Peyer's patch (tissue), 4 donors: ENCODE results near the gene KRTAP5-4. TPM values are rescaled to one million over a fixed set of nuclear protein-coding genes. Genes with fewer than 3 reads are reported as not detected.
"Not testable (repeated sequence)": the region's sequence is repeated elsewhere in the genome, so short reads cannot be mapped to it uniquely, and the experiment has no call there.

Experiments used
- DNase-seq, 3 donors: peaks; one replicate each; pipeline ENCODE4 v3.0.0-alpha.2; 2017 to 2019
- H3K27ac ChIP-seq, 4 donors: fragments of 200-600 bp; sonication (generic); one replicate each; pipeline ENCODE4 v1.5.1; 2016 to 2019
- H3K27me3 ChIP-seq, 2 donors: fragments of 200-600 bp; sonication (generic); one replicate each; pipeline ENCODE4 v1.5.1; 2019
- H3K36me3 ChIP-seq, 3 donors: fragments of 200-600 bp; sonication (generic); one replicate each; pipeline ENCODE4 v1.5.1; 2016 to 2019
- H3K4me1 ChIP-seq, 4 donors: fragments of 200-600 bp; sonication (generic); one replicate each; pipeline ENCODE4 v1.5.1; 2016 to 2019
- H3K4me3 ChIP-seq, 4 donors: fragments of 200-600 bp; sonication (generic); 1 replicate in 3 of 4; 2 replicates in 1 of 4; pipeline ENCODE4 v1.5.1; 2016 to 2019; ENCODE audit warnings: mild to moderate bottlenecking in 1 of 4
- H3K9me3 ChIP-seq, 4 donors: fragments of 200-600 bp; sonication (generic); one replicate each; pipeline ENCODE4 v1.5.1; 2016 to 2019; ENCODE audit warnings: mild to moderate bottlenecking in 1 of 4
- CTCF ChIP-seq, 6 experiments: fragments of 450-650 bp in 4 of 6; fragments of 200-600 bp in 2 of 6; sonication (generic) in 1 of 6; IDR thresholded peaks; one replicate each; pipeline ENCODE4 v1.5.1; 2017 to 2019; ENCODE audit warnings: antibody characterized with exemption in 6 of 6, mild to moderate bottlenecking in 3 of 6, moderate library complexity in 1 of 6
- POLR2A ChIP-seq, 2 donors: fragments of 450-650 bp; IDR thresholded peaks; one replicate each; pipeline ENCODE4 v1.5.1; 2017; ENCODE audit warnings: antibody characterized with exemption in 2 of 2, mild to moderate bottlenecking in 2 of 2, moderate library complexity in 2 of 2
- total RNA-seq, 4 donors: library from RNA; depleted of rRNA; stranded (reverse); fragments of >200 nt; gene quantifications; one replicate each; pipeline ENCODE4 v1.1.0, GENCODE V29; 2016

KRTAP5-4 gene
- total RNA-seq, 4 donors from 2014 or later: not detected

DNA sequence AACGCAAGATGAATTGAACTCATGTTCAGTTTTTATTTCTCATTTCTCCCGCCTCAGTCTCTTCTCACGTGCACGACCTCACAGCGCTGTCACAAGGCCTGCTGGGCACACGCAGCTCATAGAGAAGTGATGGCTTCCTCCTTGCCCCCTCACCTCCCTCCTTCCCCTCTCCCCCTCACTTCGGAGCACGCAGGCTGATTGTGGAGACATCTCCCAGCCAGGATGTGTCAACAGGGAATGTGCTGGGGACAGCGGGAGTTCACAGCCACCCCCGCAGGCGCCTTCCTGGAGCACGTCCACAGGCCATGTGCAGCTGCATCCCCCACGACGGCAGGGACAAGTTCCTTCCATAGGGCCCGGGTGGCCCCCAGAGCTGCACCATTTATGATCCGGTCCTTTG lies 46.0 kb upstream of the KRTAP5-4 start:
- no peak overlapping the region for H3K4me3 ChIP-seq
- TF ChIP-seq POLR2A (IDR thresholded peaks at IDR 0.05) (no peak), CTCF (IDR thresholded peaks at IDR 0.05) (no peak)
- no peaks in the 10 kb centered on the region for H3K36me3 ChIP-seq
- H3K27ac ChIP-seq: no peak overlapping the region
- H3K9me3 ChIP-seq: no peaks in the 10 kb centered on the region
- no peaks in the 10 kb centered on the region for H3K4me1 ChIP-seq
- peak in 1 of 3 donors; percentile 40 for DNase-seq
- no peaks in the 10 kb centered on the region for H3K27me3 ChIP-seq

DNA sequence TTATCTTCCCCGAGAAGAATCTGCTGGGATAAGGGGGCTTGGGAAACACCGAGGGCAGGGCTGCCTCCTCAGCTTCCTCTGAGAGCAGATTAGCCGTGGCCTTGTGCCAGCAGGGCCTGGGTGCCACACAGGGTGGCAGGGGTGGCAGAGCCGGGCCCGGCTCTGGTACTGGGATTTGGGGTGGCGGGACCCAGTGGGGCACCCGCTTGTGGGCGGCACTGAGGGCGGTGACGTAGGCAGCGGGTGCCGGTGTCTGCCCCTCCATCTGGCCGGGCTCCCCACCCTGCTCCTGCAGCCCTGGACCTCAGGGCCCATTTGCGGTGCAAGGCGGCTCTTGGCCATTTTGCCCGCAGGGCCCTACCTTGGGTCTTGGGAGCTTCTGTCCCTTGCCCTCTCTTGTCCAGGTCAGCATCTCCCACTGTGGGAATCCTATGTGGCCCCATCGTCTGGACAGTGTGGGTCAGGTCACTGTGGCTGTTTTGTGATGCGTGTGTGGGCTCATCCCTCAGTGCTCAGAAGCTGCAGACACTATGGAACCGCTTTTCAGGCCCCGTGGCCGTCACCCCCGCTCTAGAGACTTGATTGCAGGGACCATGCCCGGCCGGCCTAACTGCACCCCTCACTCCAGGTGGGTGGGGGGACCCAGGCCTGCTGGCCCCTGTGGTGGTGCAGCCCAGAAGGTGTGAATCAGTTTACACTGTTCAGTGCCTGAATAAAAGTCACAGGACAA lies 45.3 kb upstream of the KRTAP5-4 start:
- Histone ChIP-seq H3K4me3 (no peak overlapping the region), H3K27ac (no peak overlapping the region), H3K36me3 (no peaks in the 10 kb centered on the region), H3K27me3 (no peaks in the 10 kb centered on the region), H3K4me1 (no peaks in the 10 kb centered on the region), H3K9me3 (no peaks in the 10 kb centered on the region)
- DNase-seq: peak in 2 of 3 donors; percentile 34 to 39
- TF ChIP-seq POLR2A (IDR thresholded peaks at IDR 0.05) (no peak), CTCF (IDR thresholded peaks at IDR 0.05) (no peak)

- Histone ChIP-seq H3K27ac (no peak overlapping the region), H3K9me3 (no peaks in the 10 kb centered on the region), H3K27me3 (no peaks in the 10 kb centered on the region), H3K4me1 (no peaks in the 10 kb centered on the region), H3K4me3 (no peak overlapping the region), H3K36me3 (no peaks in the 10 kb centered on the region)
- no peak for DNase-seq
- TF ChIP-seq CTCF (IDR thresholded peaks at IDR 0.05) (no peak), POLR2A (IDR thresholded peaks at IDR 0.05) (no peak)
These were observed 43.4 kb upstream of the KRTAP5-4 start for GRCh38 chr11:1665313-1665712.

GRCh38 chr11:1662699-1663283 lies 40.9 kb upstream of the KRTAP5-4 start:
- DNase-seq: not testable (repeated sequence)

DNA sequence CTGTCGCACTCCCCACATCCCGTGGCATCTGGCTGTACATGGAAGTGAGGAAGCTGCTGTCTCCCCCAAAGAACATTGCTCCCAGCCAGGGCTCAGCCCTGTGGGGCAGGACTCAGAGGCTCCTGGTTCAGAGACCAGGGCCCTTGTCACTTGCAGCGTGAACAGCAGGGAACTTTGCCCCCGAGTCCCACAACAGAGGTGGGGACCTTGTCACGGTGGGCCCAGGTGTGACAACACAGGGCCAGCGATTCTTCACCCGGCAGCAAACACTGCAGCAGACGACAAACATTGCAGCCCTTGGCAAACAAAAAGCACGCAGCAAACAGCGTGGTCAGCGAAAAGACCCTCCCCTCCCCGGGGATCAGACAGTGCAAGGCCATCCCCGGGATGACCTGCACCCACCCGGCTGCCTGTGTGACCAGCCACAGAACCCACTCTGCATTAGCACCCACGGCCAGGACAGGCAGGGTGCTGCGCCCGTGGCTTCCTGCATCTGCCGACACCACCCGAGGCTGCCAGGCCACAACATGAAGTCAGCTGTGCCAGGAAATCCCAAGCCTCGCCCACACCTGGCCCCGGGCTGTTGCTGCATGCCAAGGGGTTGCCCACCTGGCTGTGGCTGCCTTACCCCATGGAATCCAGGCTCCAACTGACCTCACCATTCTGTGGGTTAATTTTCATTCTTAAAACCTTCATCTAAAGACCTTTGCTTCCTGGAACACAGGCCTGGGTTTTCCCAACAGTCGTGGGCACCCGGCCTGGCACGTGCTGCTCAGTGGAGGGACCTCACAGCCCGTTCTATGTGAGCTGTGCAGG lies 39.7 kb upstream of the KRTAP5-4 start:
- peak in 2 of 3 donors; percentile 30 to 38 for DNase-seq

More at GRCh38 chr11:1662699-1663283, 40.9 kb upstream of the KRTAP5-4 start:
- not testable (repeated sequence) for H3K27ac ChIP-seq, H3K4me3 ChIP-seq, H3K27me3 ChIP-seq, H3K9me3 ChIP-seq, H3K4me1 ChIP-seq, H3K36me3 ChIP-seq

DNA sequence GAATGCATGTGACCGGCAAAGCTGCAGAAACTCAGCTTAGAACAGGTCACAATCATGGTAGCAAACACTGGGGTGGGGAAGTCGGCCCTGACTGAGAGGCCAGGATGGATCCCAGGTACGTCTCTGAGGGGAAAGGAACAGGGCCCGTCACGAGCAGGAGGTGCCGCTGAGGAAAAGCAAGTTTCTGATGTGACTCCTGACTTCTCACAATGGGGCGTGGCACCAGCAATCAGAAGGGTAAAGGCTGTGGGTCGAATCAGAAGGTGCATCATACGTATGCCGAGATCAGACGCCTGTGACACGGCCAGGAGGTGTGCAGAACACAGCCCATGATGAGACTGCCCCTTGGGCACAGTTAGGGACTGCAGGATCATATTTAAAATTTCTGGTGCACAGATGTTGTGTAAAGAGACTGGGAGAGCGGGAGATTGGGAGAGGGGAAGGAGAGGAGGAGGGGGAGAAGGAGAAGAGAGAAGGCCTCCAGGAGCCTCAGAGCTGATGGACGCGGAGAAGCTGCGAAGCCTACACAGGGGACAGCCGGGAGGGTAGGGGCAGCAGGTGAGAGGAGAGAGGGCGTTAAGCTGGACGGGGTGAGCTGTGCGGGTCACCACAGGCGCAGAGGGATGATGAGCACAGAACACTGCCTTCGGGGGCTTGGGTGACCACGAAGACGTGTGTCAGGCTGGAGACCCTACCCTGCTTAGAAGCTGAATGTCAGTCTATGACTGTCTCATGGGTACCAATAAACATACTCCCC lies 38.4 kb upstream of the KRTAP5-4 start:
- H3K36me3 ChIP-seq: no peaks in the 10 kb centered on the region
- H3K9me3 ChIP-seq: no peaks in the 10 kb centered on the region
- no peak overlapping the region for H3K4me3 ChIP-seq
- TF ChIP-seq POLR2A (IDR thresholded peaks at IDR 0.05) (no peak), CTCF (IDR thresholded peaks at IDR 0.05) (no peak)
- DNase-seq: peak in 2 of 3 donors; percentile 8 to 44
- no peak overlapping the region for H3K27ac ChIP-seq
- H3K27me3 ChIP-seq: no peaks in the 10 kb centered on the region
- no peaks in the 10 kb centered on the region for H3K4me1 ChIP-seq

More for the DNA sequence above, 39.7 kb upstream of the KRTAP5-4 start:
- H3K4me3 ChIP-seq, H3K36me3 ChIP-seq, H3K4me1 ChIP-seq, H3K27ac ChIP-seq, H3K27me3 ChIP-seq, H3K9me3 ChIP-seq: not testable (repeated sequence)
